IPS DF 6.9 (cell line): Measurements from ENCODE around the gene INPP5A.
"Not testable (repeated sequence)": the region's sequence is repeated elsewhere in the genome, so short reads cannot be mapped to it uniquely, and the experiment has no call there.

Source experiments
- DNase-seq: peaks from one replicate; pipeline ENCODE4 v3.0.0-alpha.2; 2013; ENCODE audit warnings: low read depth, low spot score
- H3K27ac ChIP-seq: one replicate; pipeline ENCODE4 v1.5.1; 2013; ENCODE audit warnings: low read length, control low read depth
- H3K27me3 ChIP-seq: 2 replicates; pipeline ENCODE4 v1.6.1; 2013; ENCODE audit warnings: mild to moderate bottlenecking, low read length; ENCODE audit not compliant: control insufficient read depth, insufficient read depth
- H3K36me3 ChIP-seq: 2 replicates; pipeline ENCODE4 v1.6.1; 2013; ENCODE audit warnings: low read length; ENCODE audit not compliant: control insufficient read depth, insufficient read depth
- H3K4me1 ChIP-seq: 2 replicates; pipeline ENCODE4 v1.6.1; 2013; ENCODE audit warnings: low read length; ENCODE audit not compliant: control insufficient read depth, insufficient read depth
- H3K4me3 ChIP-seq: 2 replicates; pipeline ENCODE4 v1.5.1; 2013; ENCODE audit warnings: mild to moderate bottlenecking, low read length
- H3K9me3 ChIP-seq: 2 replicates; pipeline ENCODE4 v1.6.1; 2013; ENCODE audit warnings: low read length, inconsistent platforms; ENCODE audit not compliant: control insufficient read depth, insufficient read depth
- WGBS: extraction: QIAGEN DNeasy Blood & Tissue Kit; methylation state at CpG from one replicate; pipeline ENCODE4 v1.1.7; 2013; ENCODE audit warnings: mixed read lengths, missing lambda C conversion rate; ENCODE audit not compliant: insufficient read length, insufficient coverage; 5-methylcytosine and 5-hydroxymethylcytosine counted together

Gene INPP5A

GRCh38 chr10:132764108-132764507 lies 226.5 kb downstream of the INPP5A start:
- no peak overlapping the region for H3K4me3 ChIP-seq
- no CpG with 5 or more reads among the region's 11 CpGs for WGBS
- DNase-seq, result no peak
- H3K4me1 ChIP-seq, result no peaks in the 10 kb centered on the region; the same call in 1 of the 2 replicates
- no peak overlapping the region for H3K27ac ChIP-seq
- no peaks in the 10 kb centered on the region; the same call in 1 of the 2 replicates for H3K9me3 ChIP-seq
- no peaks in the 10 kb centered on the region for H3K27me3 ChIP-seq
- no peaks in the 10 kb centered on the region; the same call in 1 of the 2 replicates for H3K36me3 ChIP-seq

GRCh38 chr10:132765435-132765834 lies 227.8 kb downstream of the INPP5A start:
- no peaks in the 10 kb centered on the region for H3K36me3 ChIP-seq
- no peaks in the 10 kb centered on the region for H3K27me3 ChIP-seq
- H3K4me3 ChIP-seq, result no peak overlapping the region
- no peaks in the 10 kb centered on the region; the same call in 1 of the 2 replicates for H3K9me3 ChIP-seq
- no peak for DNase-seq
- no peaks in the 10 kb centered on the region; the same call in 1 of the 2 replicates for H3K4me1 ChIP-seq
- WGBS, result no CpG with 5 or more reads among the region's 11 CpGs
- no peak overlapping the region for H3K27ac ChIP-seq

DNA sequence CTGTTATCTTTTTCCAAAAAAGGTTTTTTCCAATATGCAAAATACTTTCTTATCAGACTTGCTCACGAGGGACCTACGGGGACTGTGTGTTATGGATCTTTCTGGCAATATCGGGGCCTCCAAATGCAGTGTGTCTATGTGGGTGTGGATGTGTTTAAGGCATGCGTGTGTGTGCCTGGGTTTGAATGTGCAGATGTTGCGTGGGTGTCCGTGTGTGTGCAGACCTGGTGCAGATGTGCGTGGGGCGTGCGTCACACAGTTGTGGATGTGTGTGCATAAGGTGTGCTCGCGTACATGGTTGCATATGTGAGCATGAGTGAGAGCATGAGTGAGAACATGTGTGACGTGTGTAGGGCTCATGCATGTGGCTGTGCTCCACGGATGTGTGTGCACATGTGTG lies 228.7 kb downstream of the INPP5A start:
- Histone ChIP-seq H3K27me3 (no peaks in the 10 kb centered on the region), H3K4me3 (no peak overlapping the region), H3K27ac (no peak overlapping the region), H3K4me1 (no peaks in the 10 kb centered on the region; the same call in 1 of the 2 replicates), H3K36me3 (no peaks in the 10 kb centered on the region), H3K9me3 (no peaks in the 10 kb centered on the region; the same call in 1 of the 2 replicates)
- no peak for DNase-seq
- WGBS, result no CpG with 5 or more reads among the region's 13 CpGs

DNA sequence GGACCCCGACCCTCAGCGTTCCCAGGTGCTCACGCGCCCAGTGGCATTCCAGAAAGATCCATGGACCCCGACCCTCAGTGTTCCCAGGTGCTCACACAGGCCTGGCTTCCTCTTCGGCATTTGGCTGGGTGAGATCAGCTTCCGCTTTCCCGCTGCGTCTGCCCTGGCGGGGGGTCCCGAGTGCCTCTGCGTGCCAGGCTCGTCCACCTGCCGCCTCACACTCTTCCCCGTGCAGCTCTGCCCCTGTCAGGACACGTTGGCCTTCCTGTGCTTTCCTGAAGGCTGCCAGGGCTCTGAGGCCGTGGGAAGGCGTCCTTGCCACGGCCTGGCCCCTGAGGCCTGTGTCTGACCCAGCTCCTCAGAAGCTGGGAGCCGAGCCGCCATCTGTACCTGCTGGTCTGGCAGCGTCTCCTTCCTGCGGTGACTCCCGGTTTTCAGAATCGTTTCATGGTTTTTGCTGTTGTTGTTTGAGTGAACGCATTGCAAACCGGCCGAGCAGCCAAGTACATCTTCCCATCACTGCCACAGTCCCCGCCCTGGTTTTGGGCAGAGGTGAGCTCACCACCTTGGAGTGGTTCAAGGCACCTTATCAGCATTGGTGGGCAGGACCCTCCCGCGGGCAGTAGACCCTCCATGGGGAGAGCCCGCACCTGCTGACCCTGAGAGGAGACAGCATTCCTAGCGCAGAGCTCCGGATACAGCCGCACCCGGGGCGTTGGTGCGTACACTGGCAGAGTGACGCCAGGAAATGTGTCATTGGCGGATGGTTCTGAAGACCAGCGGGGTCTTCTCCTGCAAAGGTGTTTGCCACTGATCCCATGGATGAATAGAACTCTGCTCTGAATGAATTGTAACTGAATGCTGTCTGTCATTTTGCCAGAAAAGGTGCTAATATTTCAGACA lies 231.0 kb downstream of the INPP5A start:
- Histone ChIP-seq H3K9me3 (no peaks in the 10 kb centered on the region), H3K27me3 (no peaks in the 10 kb centered on the region), H3K36me3 (no peaks in the 10 kb centered on the region), H3K27ac (no peak overlapping the region), H3K4me1 (no peaks in the 10 kb centered on the region; the same call in 1 of the 2 replicates), H3K4me3 (no peak overlapping the region)
- WGBS, result no CpG with 5 or more reads among the region's 41 CpGs
- no peak for DNase-seq

DNA sequence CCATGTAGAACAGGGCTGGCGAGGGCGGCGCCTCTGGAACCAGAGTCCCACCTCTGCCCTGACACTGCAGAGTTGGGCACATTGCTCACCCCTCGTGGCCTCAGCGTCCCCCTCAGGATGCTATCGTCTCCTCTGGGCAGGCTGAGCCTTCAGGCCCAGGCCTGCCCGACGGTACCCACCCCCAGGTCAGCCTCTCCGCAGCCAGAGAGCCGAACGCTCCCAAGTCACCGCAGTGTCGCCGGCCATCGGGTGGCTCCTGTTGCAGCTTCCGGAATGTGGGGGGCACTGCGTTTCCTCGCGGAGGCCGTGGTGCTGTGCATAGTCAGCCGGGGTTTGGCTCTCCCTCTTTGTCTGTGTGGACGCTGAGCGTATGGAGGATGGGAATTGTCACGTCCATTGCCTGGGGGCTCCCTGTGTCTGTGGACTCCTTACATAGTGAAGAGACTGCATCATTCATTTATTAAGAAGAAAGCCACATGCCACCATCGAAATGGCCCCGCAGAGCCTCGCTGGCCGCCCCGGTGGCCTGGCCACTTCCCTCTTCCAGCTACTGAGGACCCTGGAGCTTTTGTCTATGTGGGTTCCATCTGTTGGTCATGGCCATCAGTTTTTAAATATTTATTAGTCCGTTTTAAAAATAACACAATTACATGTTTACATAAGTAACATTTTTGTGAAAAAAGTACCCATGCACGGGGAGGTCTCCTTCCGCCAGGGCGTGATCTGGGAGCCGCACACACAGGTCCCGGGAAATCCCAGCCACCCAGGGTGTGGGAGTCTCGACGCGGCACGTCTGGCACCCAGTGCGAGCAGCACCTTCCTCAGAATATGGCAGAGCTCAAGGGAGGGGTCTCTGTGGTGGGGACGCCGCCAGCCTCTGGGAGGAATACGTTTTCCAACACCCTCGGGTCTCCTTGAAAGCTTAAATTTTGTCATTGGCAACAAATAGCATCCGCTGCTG lies 232.8 kb downstream of the INPP5A start:
- no peak for DNase-seq
- no CpG with 5 or more reads among the region's 45 CpGs for WGBS
- H3K4me1 ChIP-seq, result 0 out of 2 replicates have a peak, but pooled peaks cover 2% of the 10 kb centered on the region
- no peaks in the 10 kb centered on the region for H3K36me3 ChIP-seq
- H3K4me3 ChIP-seq, result no peak overlapping the region
- no peaks in the 10 kb centered on the region for H3K27me3 ChIP-seq
- H3K27ac ChIP-seq, result no peak overlapping the region
- H3K9me3 ChIP-seq, result no peaks in the 10 kb centered on the region

- not testable (repeated sequence) for H3K27me3 ChIP-seq, H3K36me3 ChIP-seq, H3K4me3 ChIP-seq, H3K27ac ChIP-seq, H3K4me1 ChIP-seq, DNase-seq, H3K9me3 ChIP-seq
- no CpG with 5 or more reads among the region's 25 CpGs for WGBS
Measured at GRCh38 chr10:132772816-132773215, 235.2 kb downstream of the INPP5A start.

DNA sequence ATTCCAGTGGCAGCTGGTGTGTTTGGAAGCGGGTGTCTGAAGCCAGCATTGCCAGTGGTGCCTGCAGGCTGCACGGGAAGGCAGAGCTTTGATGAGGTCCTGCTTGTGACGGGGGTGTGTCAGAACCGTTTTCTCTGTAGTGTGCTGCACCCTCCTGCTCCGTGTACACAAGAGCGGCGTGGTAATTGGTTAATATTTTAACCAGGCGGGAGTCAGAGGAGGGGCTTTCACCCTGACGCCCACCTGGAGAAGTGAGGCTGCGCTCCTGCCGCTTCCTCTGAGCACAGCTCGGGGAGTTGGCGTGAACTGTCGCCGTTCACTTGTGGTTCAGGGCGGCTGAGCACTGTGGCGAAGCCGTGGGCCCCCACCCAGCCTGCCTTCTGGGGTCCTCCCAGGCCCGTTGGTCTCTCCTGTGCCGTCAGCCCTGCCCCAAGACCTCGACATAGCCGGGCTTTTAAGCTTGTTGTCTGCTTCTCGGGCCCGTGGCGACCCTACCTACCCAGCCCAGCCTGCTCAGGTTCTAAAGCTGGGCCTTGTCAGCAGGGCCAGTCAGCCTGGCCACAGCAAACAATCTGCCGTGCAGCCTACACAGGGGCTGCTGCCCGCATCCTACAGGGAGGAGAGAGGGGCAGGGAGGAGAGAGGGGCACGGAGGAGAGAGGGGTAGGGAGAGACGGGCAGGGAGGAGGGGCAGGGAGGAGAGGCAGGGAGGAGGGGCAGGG lies 236.8 kb downstream of the INPP5A start:
- DNase-seq, result no peak
- Histone ChIP-seq H3K4me1 (peaks cover 2% of the 10 kb centered on the region; the same call in 1 of the 2 replicates), H3K4me3 (no peak overlapping the region), H3K27ac (no peak overlapping the region), H3K9me3 (no peaks in the 10 kb centered on the region), H3K27me3 (no peaks in the 10 kb centered on the region), H3K36me3 (peaks cover 2% of the 10 kb centered on the region; the same call in 1 of the 2 replicates)
- no CpG with 5 or more reads among the region's 29 CpGs for WGBS

- no CpG with 5 or more reads among the region's 22 CpGs for WGBS
- Histone ChIP-seq H3K9me3 (no peaks in the 10 kb centered on the region), H3K27me3 (no peaks in the 10 kb centered on the region), H3K27ac (no peak overlapping the region), H3K4me3 (no peak overlapping the region), H3K36me3 (peaks cover 3% of the 10 kb centered on the region; the same call in 1 of the 2 replicates), H3K4me1 (peaks cover 2% of the 10 kb centered on the region; the same call in 1 of the 2 replicates)
- DNase-seq, result no peak
Measured at GRCh38 chr10:132774902-132775863, 237.6 kb downstream of the INPP5A start.

GRCh38 chr10:132776186-132776585 lies 238.6 kb downstream of the INPP5A start:
- WGBS, result no CpG with 5 or more reads among the region's 18 CpGs

More at GRCh38 chr10:132776186-132776585, 238.6 kb downstream of the INPP5A start:
- Histone ChIP-seq H3K27me3 (peaks cover 1% of the 10 kb centered on the region; the same call in 1 of the 2 replicates), H3K27ac (no peak overlapping the region), H3K4me1 (peaks cover 2% of the 10 kb centered on the region; the same call in 1 of the 2 replicates), H3K9me3 (no peaks in the 10 kb centered on the region), H3K4me3 (no peak overlapping the region), H3K36me3 (peaks cover 3% of the 10 kb centered on the region; the same call in 1 of the 2 replicates)
- no peak for DNase-seq
